Naive B cell (primary cell): Measurements from ENCODE around the gene POP4. TPM values are rescaled to one million over a fixed set of nuclear protein-coding genes. Genes with fewer than 3 reads are reported as not detected.

Experiments used
- ATAC-seq, 2 donors: fragments of 150-1000 bp; cut with Tn5 transposase; 2 replicates each; pipeline ENCODE4 v1.10.0; 2021; ENCODE audit warnings: low read depth in 2 of 2, mild to moderate bottlenecking in 2 of 2, moderate library complexity in 2 of 2
- DNase-seq: peaks from one replicate; pipeline ENCODE4 v3.0.0; 2022
- H3K27ac Mint-ChIP-seq, 6 donors: one replicate each; pipeline ENCODE4 v1.8.0; 2020 to 2022; ENCODE audit warnings: mild to moderate bottlenecking in 6 of 6, mixed read lengths in 6 of 6, moderate library complexity in 5 of 6, inconsistent platforms in 2 of 6
- H3K27me3 Mint-ChIP-seq, 3 donors: one replicate each; pipeline ENCODE4 v1.8.0; 2021 to 2022; ENCODE audit warnings: mixed read lengths in 3 of 3, mild to moderate bottlenecking in 1 of 3
- H3K36me3 Mint-ChIP-seq, 2 donors: one replicate each; pipeline ENCODE4 v1.8.0; 2020 to 2022; ENCODE audit warnings: mixed read lengths in 2 of 2, inconsistent platforms in 1 of 2, mild to moderate bottlenecking in 1 of 2
- H3K4me1 Mint-ChIP-seq, 3 donors: one replicate each; pipeline ENCODE4 v1.8.0; 2020 to 2022; ENCODE audit warnings: mixed read lengths in 3 of 3, inconsistent platforms in 1 of 3, mild to moderate bottlenecking in 1 of 3, moderate library complexity in 1 of 3
- H3K4me3 Mint-ChIP-seq, 8 donors: one replicate each; pipeline ENCODE4 v1.8.0; 2020 to 2022; ENCODE audit warnings: mild to moderate bottlenecking in 8 of 8, mixed read lengths in 8 of 8, moderate library complexity in 8 of 8, inconsistent platforms in 2 of 8
- H3K9me3 Mint-ChIP-seq, 7 donors: one replicate each; pipeline ENCODE4 v1.8.0; 2020 to 2022; ENCODE audit warnings: mixed read lengths in 7 of 7, mild to moderate bottlenecking in 5 of 7, inconsistent platforms in 2 of 7, moderate library complexity in 1 of 7
- polyA plus RNA-seq, 6 donors: library from polyadenylated mRNA; unstranded; fragments of 300-500 nt; fragmentation: Illumina TruSeq; gene quantifications; one replicate each; pipeline ENCODE4 v1.2.3, GENCODE V29; 2021; ENCODE audit warnings: low read depth in 6 of 6

Gene POP4
- polyA plus RNA-seq, 6 donors from 2014 or later: 106 to 154 (median 137) TPM

DNA sequence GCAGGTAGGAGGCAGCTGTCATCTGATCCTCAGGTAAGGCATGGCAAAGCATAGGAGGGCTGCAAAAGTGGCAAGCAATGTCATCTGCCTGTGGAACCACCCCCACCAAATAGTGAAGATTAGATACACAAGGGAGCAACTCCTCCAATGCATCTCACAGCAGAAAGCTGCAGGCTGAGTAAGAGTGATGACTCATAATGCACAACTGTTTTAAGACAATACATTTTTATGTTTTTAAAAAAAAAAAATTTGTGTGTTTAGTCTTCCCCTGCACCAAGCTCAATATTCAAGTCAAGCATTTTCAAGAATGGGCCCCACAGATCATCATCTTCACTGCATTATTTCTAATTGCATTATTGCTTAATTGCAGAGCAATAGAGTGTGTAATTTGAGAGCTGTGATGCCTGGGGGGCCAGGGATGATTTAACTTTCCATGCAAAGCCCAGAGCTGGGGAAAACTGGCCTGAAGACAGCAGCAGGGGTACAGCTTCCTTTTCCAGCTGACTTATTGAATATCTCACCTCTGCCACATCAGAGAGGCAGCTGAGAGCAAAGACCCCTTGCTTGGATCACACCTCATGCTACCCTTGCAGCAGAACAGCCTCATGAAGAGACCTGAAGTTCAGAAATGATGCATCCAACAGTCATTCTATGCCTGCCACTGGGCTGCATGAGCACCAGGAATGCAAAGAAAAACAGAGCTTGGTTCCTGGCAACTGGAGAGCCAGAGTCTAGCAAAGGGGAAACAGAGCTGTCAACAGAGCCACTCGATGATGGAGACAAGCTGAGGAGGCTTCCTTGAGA lies 22.7 kb upstream of the POP4 start:
- H3K4me3 Mint-ChIP-seq: no peak overlapping the region
- no peaks in the 10 kb centered on the region for H3K4me1 Mint-ChIP-seq
- peak overlapping the region in 1 of 6 donors; percentile 77 for H3K27ac Mint-ChIP-seq
- DNase-seq: no peak
- H3K36me3 Mint-ChIP-seq: peaks cover 3 to 10% of the 10 kb centered on the region in 2 donors
- ATAC-seq: no peak
- H3K9me3 Mint-ChIP-seq: peaks cover 0 to 20% (median 8%) of the 10 kb centered on the region in 7 donors
- peaks cover 42 to 61% (median 43%) of the 10 kb centered on the region in 3 donors for H3K27me3 Mint-ChIP-seq

DNA sequence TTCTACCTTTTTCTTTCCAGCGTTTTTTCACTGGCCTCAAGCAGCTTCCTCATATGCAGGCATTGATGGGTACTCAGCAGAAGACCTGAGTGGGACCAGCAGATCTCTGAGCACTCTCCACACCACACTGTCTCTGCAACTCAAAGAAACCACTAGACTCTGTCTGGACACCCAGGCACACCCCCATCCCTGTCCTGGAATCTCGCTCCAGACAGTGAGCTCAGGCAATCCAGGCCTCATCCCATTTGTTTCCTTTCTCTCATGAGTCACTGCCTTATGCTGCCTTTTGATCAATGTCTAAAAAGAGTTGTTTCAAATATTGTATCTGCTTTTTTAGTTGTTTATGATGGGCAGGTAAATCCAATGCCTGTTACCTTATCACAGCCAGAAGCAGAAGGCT lies 19.7 kb upstream of the POP4 start:
- H3K4me3 Mint-ChIP-seq: no peak overlapping the region
- ATAC-seq (no peak), DNase-seq (no peak)
- H3K36me3 Mint-ChIP-seq: peaks cover 0 to 13% of the 10 kb centered on the region in 2 donors
- H3K27me3 Mint-ChIP-seq: peaks cover 38 to 50% (median 42%) of the 10 kb centered on the region in 3 donors
- peaks cover 3 to 39% (median 10%) of the 10 kb centered on the region in 7 donors for H3K9me3 Mint-ChIP-seq
- H3K4me1 Mint-ChIP-seq: no peaks in the 10 kb centered on the region
- no peak overlapping the region for H3K27ac Mint-ChIP-seq

DNA sequence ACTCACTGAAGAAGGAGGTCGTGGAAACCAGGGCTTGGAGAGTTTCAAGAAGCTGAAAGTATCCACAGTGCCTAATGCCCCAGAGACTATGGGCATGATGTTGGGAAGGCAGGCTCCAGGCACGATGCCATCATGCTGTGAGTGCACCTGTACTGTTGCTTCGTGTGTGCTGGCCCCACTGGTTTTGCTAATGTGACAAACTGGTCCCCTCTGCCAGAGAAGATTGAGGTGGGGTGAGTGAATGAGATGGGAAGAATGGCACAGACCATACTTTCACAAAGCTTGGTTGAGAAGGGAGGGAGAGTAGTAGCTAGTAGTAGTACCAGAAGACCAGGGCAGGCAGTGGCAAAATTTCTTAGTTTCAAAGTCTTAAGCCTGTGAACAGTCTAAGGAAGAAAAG lies 19.0 kb upstream of the POP4 start:
- H3K27me3 Mint-ChIP-seq: peaks cover 40 to 55% (median 45%) of the 10 kb centered on the region in 3 donors
- ATAC-seq (no peak), DNase-seq (no peak)
- H3K27ac Mint-ChIP-seq: no peak overlapping the region
- no peak overlapping the region for H3K4me3 Mint-ChIP-seq
- no peaks in the 10 kb centered on the region for H3K4me1 Mint-ChIP-seq
- peaks cover 0 to 11% of the 10 kb centered on the region in 2 donors for H3K36me3 Mint-ChIP-seq
- H3K9me3 Mint-ChIP-seq: peaks cover 3 to 35% (median 10%) of the 10 kb centered on the region in 7 donors

DNA sequence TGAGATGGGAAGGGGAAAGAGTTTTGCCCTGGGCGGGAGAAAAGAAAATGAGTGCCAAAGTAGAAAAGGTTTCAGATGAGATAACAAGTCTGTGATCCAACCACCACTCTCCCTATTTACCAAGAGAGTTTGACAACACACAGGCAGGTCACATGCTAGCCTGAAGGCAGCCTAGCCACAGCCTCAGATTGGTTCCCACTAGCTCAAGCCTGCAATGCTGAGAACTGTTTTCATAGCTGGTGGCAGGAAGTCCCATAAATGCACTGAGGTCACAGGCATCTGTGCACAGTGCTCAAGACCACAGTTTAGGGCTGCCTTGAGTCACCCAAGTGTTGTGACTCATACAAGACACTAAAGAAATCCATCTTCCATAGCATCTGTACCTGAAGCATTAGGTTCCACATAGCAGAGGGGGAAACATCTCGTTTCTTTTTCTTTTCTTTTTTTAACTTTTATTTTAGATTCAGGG lies 18.5 kb upstream of the POP4 start:
- H3K4me1 Mint-ChIP-seq: no peaks in the 10 kb centered on the region
- H3K4me3 Mint-ChIP-seq: no peak overlapping the region
- ATAC-seq (no peak), DNase-seq (no peak)
- H3K36me3 Mint-ChIP-seq: peaks cover 0 to 11% of the 10 kb centered on the region in 2 donors
- peaks cover 41 to 56% (median 48%) of the 10 kb centered on the region in 3 donors for H3K27me3 Mint-ChIP-seq
- H3K9me3 Mint-ChIP-seq: peaks cover 3 to 35% (median 10%) of the 10 kb centered on the region in 7 donors
- H3K27ac Mint-ChIP-seq: no peak overlapping the region

DNA sequence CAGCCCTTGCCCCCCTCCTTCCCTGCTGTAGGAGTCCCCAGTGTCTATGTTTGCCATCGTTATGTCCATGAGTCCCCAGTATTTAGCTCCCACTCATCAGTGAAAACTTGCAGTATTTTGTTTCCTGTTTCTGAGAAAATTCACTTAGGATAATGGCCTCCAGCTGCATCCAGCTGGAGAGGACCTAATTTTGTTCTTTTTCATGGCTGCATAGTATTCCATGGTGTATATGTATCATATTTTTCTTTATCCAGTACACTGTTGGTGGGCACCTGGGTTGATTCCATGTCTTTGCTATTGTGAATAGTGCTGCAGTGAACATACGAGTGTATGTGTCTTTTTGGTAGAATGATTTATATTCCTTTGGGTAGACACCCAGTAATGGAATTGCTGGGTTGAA lies 18.0 kb upstream of the POP4 start:
- H3K4me1 Mint-ChIP-seq: no peaks in the 10 kb centered on the region
- H3K27ac Mint-ChIP-seq: no peak overlapping the region
- peaks cover 43 to 56% (median 54%) of the 10 kb centered on the region in 3 donors for H3K27me3 Mint-ChIP-seq
- peaks cover 3 to 35% (median 10%) of the 10 kb centered on the region in 7 donors for H3K9me3 Mint-ChIP-seq
- H3K36me3 Mint-ChIP-seq: peaks cover 0 to 11% of the 10 kb centered on the region in 2 donors
- DNase-seq (no peak), ATAC-seq (no peak)
- no peak overlapping the region for H3K4me3 Mint-ChIP-seq

DNA sequence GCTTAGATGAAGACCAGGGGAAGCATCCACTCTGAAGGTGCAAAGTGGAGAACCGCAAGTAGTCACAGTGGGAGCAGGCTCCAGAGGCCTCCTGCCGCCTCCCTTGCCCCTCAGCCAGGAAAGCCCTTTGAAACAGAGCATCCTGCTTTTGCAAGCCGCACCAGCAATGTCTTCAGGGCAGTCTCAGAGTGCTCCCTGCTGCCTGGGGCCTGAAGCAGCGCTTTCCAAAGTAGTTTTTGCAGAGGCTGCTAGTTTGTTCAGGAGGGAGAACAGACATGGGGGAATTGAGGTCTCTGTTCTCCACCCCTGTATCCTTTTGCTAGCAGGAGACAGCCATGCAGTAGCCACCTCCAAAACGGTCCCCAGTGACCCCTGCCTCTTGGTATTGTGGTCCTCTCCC lies 15.8 kb upstream of the POP4 start:
- H3K9me3 Mint-ChIP-seq: peaks cover 2 to 35% (median 10%) of the 10 kb centered on the region in 7 donors
- ATAC-seq (no peak), DNase-seq (no peak)
- H3K4me3 Mint-ChIP-seq: no peak overlapping the region
- H3K36me3 Mint-ChIP-seq: peaks cover 0 to 11% of the 10 kb centered on the region in 2 donors
- no peaks in the 10 kb centered on the region for H3K4me1 Mint-ChIP-seq
- H3K27me3 Mint-ChIP-seq: peaks cover 55 to 70% (median 67%) of the 10 kb centered on the region in 3 donors
- no peak overlapping the region for H3K27ac Mint-ChIP-seq

DNA sequence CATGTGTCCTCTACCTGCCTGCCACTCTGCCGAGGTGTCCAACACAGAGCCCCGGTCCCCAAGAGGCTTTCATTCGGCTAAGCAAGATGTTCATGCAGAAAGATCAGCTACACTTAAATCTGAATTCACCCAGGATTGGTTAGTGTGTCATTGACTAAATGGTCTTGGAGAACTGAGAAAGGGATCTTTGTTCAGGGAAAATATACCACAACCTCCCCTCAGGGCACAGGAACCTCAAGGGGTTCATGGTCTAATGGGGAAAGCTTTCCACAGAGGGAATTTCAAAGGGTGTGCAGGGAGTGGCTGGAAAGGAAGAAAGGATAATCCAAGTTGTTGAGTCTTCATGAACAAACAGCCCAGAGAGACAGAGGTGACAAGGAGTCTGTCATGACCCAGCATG lies 14.4 kb upstream of the POP4 start:
- no peaks in the 10 kb centered on the region for H3K4me1 Mint-ChIP-seq
- H3K36me3 Mint-ChIP-seq: peaks cover 0 to 11% of the 10 kb centered on the region in 2 donors
- peaks cover 46 to 78% (median 62%) of the 10 kb centered on the region in 3 donors for H3K27me3 Mint-ChIP-seq
- no peak overlapping the region for H3K27ac Mint-ChIP-seq
- ATAC-seq: no peak
- H3K4me3 Mint-ChIP-seq: no peak overlapping the region
- H3K9me3 Mint-ChIP-seq: peaks cover 2 to 35% (median 10%) of the 10 kb centered on the region in 7 donors
- DNase-seq: no peak

DNA sequence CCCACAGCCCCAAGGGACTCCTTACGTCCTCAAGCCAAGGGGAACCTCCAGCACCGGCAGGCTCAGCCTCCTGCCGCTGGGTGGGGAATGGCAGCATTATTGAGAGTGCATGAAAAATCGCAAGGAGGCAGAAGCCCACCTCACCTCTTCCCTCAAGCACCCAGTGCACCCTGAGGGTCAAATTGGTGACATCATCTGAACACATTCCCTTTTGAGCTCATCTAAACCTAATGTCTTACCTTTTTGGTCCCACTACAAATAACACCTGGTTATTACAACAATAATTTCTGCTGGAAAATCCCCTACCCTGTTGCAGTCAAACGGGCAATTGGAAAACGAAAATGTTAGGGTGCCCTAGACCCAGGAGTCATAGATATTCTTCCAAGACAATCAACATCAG lies 12.2 kb upstream of the POP4 start:
- Mint-ChIP-seq H3K9me3 (peaks cover 2 to 24% (median 6%) of the 10 kb centered on the region in 7 donors), H3K27me3 (peaks cover 44 to 81% (median 68%) of the 10 kb centered on the region in 3 donors), H3K27ac (no peak overlapping the region), H3K36me3 (peaks cover 0 to 10% of the 10 kb centered on the region in 2 donors), H3K4me3 (no peak overlapping the region), H3K4me1 (no peaks in the 10 kb centered on the region)
- ATAC-seq: no peak
- DNase-seq: no peak

DNA sequence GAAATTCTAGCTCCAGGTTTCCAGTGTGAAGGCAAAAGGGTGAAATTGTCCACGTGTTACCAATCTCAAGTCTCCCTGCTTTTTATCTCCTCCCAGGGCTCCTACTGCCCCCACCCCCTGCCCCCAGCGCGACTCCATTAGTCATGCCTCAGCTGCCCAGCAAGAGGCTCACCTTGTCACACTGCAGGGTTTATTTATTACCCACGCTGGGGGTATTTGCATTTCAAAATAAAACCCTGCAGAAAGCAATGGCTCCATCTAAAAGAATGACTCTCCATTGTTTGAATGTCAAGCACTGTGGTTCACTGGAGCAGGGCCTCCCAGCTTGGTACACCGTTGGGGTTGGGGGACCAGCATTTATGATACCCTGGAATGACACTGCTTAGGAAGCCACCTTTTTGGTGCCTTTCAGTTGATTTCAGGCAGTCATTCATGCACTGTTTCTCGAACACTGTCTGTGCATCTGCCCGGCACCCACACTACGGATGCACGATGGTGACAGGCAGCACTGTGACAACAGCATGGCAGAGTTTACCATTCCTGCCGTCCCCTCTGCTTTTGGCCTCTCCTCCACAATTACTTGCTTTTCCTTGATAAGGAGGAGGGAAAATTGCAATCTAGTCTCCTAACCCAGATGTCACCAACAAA lies 9.9 kb upstream of the POP4 start:
- Mint-ChIP-seq H3K27ac (no peak overlapping the region), H3K36me3 (no peaks in the 10 kb centered on the region), H3K9me3 (peaks cover 0 to under 1% (median 0%) of the 10 kb centered on the region in 7 donors), H3K4me3 (no peak overlapping the region), H3K27me3 (peaks cover 35 to 65% (median 53%) of the 10 kb centered on the region in 3 donors), H3K4me1 (no peaks in the 10 kb centered on the region)
- ATAC-seq (no peak), DNase-seq (no peak)

DNA sequence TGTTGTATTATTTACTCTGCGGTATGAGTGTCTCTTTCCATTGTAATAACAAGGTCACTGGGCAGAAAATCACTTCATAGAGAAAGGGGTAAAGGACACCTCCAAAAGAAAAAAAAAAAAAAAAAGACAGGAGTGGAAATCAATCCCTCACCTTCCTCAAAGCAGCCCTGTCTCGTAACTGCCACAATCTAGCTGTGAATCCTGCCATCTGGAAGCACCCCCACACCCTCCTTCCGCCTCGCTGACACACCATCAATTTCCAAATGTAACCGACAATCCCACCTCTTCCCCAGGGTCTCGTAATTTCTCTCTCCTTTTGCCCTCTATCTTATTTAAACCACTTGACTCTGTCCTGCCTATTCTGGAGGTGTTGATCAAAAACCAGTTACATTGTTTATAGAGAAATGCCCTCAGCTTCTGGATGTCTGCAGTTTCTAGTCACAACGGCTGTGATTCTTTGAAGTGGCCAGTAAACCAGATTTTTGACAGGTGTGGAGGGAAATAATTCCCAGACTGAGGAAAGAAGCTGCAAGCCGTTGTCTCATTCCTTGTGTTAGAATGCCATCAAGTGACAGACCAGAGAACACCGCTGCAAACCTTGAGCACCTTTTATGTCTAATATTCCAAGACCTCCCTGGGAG lies 9.1 kb upstream of the POP4 start:
- no peaks in the 10 kb centered on the region for H3K4me1 Mint-ChIP-seq
- DNase-seq (no peak), ATAC-seq (no peak)
- H3K36me3 Mint-ChIP-seq: no peaks in the 10 kb centered on the region
- no peak overlapping the region for H3K4me3 Mint-ChIP-seq
- no peaks in the 10 kb centered on the region for H3K9me3 Mint-ChIP-seq
- peaks cover 30 to 57% (median 45%) of the 10 kb centered on the region in 3 donors for H3K27me3 Mint-ChIP-seq
- H3K27ac Mint-ChIP-seq: no peak overlapping the region

DNA sequence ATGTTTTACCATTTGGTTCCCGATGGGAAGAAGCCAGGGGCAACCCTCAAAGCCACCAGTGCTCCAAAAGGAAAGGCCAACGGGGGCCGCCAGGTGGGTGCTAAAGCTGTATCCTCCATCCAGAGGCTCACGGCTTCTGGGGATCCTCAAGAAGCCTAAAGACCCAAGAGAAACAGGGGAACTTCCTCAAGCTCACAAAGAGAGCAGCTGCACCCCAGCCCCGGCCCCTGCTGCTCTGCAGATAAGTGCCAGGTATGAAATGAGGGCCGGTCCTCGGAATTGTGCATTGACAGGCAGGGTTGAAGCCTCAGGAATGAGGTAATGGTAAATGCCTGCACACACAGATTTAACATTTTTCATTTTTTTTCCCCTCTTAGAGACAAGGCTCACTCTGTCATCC lies 8.0 kb upstream of the POP4 start:
- no peak overlapping the region for H3K4me3 Mint-ChIP-seq
- H3K36me3 Mint-ChIP-seq: no peaks in the 10 kb centered on the region
- no peaks in the 10 kb centered on the region for H3K9me3 Mint-ChIP-seq
- ATAC-seq (no peak), DNase-seq (no peak)
- H3K4me1 Mint-ChIP-seq: no peaks in the 10 kb centered on the region
- H3K27ac Mint-ChIP-seq: no peak overlapping the region
- H3K27me3 Mint-ChIP-seq: peaks cover 22 to 49% (median 43%) of the 10 kb centered on the region in 3 donors

DNA sequence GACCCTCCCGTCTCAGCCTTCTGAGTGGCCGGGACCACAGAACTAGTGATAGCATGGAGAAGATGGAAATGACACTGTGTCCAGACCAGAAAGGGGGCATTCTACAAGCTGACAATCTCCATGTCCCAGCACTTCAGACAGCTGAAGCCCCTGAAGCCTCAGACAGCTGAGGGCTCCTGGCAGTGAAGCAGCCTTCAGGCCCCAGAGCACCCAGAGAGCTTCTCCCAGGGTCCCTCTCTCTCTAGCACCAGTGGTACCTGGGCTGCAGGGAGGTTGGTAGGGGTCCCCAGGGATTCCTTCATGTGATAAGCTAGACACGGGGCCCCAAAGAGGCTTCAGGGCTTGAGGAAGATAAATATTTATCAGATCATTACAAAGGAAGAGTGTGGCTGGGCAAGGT lies 7.6 kb upstream of the POP4 start:
- H3K27me3 Mint-ChIP-seq: peaks cover 22 to 45% (median 39%) of the 10 kb centered on the region in 3 donors
- no peaks in the 10 kb centered on the region for H3K9me3 Mint-ChIP-seq
- no peak for DNase-seq
- ATAC-seq: no peak
- no peaks in the 10 kb centered on the region for H3K36me3 Mint-ChIP-seq
- H3K4me1 Mint-ChIP-seq: no peaks in the 10 kb centered on the region
- no peak overlapping the region for H3K27ac Mint-ChIP-seq
- H3K4me3 Mint-ChIP-seq: peak overlapping the region in 1 of 8 donors; percentile 47

DNA sequence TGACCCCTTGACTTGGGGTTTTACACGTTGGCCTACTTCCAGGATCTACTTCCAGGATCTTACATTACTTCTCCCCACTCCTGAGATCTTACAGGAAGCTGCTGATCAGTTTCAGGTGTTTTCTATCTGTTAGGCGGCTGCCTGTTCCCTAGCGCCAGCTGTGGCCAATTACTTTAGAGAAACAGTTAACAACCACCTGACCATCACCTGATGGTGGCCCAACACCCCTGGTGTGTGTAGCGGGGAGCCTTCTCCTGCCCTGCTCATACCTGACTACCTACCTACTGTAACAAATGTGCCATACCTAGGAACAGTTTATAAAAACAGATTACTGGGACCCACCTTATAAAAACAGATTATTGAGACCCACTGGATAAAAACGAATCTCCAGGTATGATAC lies 2.8 kb upstream of the POP4 start:
- Mint-ChIP-seq H3K9me3 (no peaks in the 10 kb centered on the region), H3K36me3 (no peaks in the 10 kb centered on the region), H3K4me1 (peaks cover 5 to 19% (median 16%) of the 10 kb centered on the region in 3 donors), H3K4me3 (peak overlapping the region in 2 of 8 donors; percentile 52 to 53), H3K27me3 (peaks cover 0 to 6% (median 4%) of the 10 kb centered on the region in 3 donors), H3K27ac (no peak overlapping the region)
- ATAC-seq: no peak
- no peak for DNase-seq
